Measurements from ENCODE around the gene TEX51.
A peak's percentile ranks its signal among the peaks of the same experiment; 100 is the strongest.

TEX51 gene

GRCh38 chr2:126891681-126892500 is 6.8 kb upstream of the TEX51 start:
- Mint-ChIP-seq H3K9me3 (no peaks in the 10 kb centered on the region), H3K36me3 (no peaks in the 10 kb centered on the region), H3K4me3 (no peak overlapping the region), H3K4me1 (peaks cover 3% of the 10 kb centered on the region), H3K27ac (no peak overlapping the region), H3K27me3 (peaks cover 10% of the 10 kb centered on the region)
- ATAC-seq (ENCODE audit: low read depth) (no peak), DNase-seq (ENCODE audit: low spot score in 2 of 2) (no peak)

GRCh38 chr2:126893153-126893552 is 5.5 kb upstream of the TEX51 start:
- Mint-ChIP-seq H3K27ac (no peak overlapping the region), H3K9me3 (peaks cover 2% of the 10 kb centered on the region), H3K4me1 (no peaks in the 10 kb centered on the region), H3K36me3 (no peaks in the 10 kb centered on the region), H3K27me3 (peaks cover 8% of the 10 kb centered on the region), H3K4me3 (no peak overlapping the region)
- ATAC-seq (ENCODE audit: low read depth): no peak
- no peak for DNase-seq (ENCODE audit: low spot score in 2 of 2)

GRCh38 chr2:126893606-126894005 is 5.1 kb upstream of the TEX51 start:
- ATAC-seq (ENCODE audit: low read depth) (no peak), DNase-seq (ENCODE audit: low spot score in 2 of 2) (no peak)
- Mint-ChIP-seq H3K27me3 (peaks cover 10% of the 10 kb centered on the region), H3K4me1 (no peaks in the 10 kb centered on the region), H3K27ac (no peak overlapping the region), H3K4me3 (no peak overlapping the region), H3K9me3 (peaks cover 4% of the 10 kb centered on the region), H3K36me3 (no peaks in the 10 kb centered on the region)

GRCh38 chr2:126894082-126894481 is 4.6 kb upstream of the TEX51 start:
- no peak overlapping the region for H3K27ac Mint-ChIP-seq

GRCh38 chr2:126894585-126895182 is 4.0 kb upstream of the TEX51 start:
- H3K36me3 Mint-ChIP-seq: no peaks in the 10 kb centered on the region
- no peak for ATAC-seq (ENCODE audit: low read depth)

More at GRCh38 chr2:126894082-126894481, 4.6 kb upstream of the TEX51 start:
- peaks cover 4% of the 10 kb centered on the region for H3K9me3 Mint-ChIP-seq
- DNase-seq (ENCODE audit: low spot score in 2 of 2) (no peak), ATAC-seq (ENCODE audit: low read depth) (no peak)
- no peak overlapping the region for H3K4me3 Mint-ChIP-seq
- peaks cover 7% of the 10 kb centered on the region for H3K27me3 Mint-ChIP-seq
- H3K4me1 Mint-ChIP-seq: no peaks in the 10 kb centered on the region
- H3K36me3 Mint-ChIP-seq: no peaks in the 10 kb centered on the region

GRCh38 chr2:126895336-126895735 is 3.4 kb upstream of the TEX51 start:
- no peak for ATAC-seq (ENCODE audit: low read depth)
- Mint-ChIP-seq H3K36me3 (no peaks in the 10 kb centered on the region), H3K9me3 (peaks cover 4% of the 10 kb centered on the region), H3K4me1 (no peaks in the 10 kb centered on the region), H3K27me3 (peaks cover 7% of the 10 kb centered on the region), H3K4me3 (no peak overlapping the region), H3K27ac (no peak overlapping the region)
- no peak for DNase-seq (ENCODE audit: low spot score in 2 of 2)

More at GRCh38 chr2:126894585-126895182, 4.0 kb upstream of the TEX51 start:
- peaks cover 4% of the 10 kb centered on the region for H3K27me3 Mint-ChIP-seq
- DNase-seq (ENCODE audit: low spot score in 2 of 2): no peak
- no peak overlapping the region for H3K4me3 Mint-ChIP-seq
- H3K27ac Mint-ChIP-seq: no peak overlapping the region
- H3K4me1 Mint-ChIP-seq: no peaks in the 10 kb centered on the region
- peaks cover 4% of the 10 kb centered on the region for H3K9me3 Mint-ChIP-seq

GRCh38 chr2:126896471-126896870 is 2.2 kb upstream of the TEX51 start:
- Mint-ChIP-seq H3K27me3 (peaks cover 11% of the 10 kb centered on the region), H3K36me3 (no peaks in the 10 kb centered on the region), H3K27ac (no peak overlapping the region), H3K9me3 (peaks cover 4% of the 10 kb centered on the region), H3K4me1 (no peaks in the 10 kb centered on the region), H3K4me3 (no peak overlapping the region)
- no peak for DNase-seq (ENCODE audit: low spot score in 2 of 2)
- ATAC-seq (ENCODE audit: low read depth): no peak

- Mint-ChIP-seq H3K36me3 (peaks cover 5% of the 10 kb centered on the region), H3K4me1 (no peaks in the 10 kb centered on the region), H3K27me3 (peaks cover 20% of the 10 kb centered on the region), H3K9me3 (peaks cover 13% of the 10 kb centered on the region), H3K27ac (no peak overlapping the region), H3K4me3 (no peak overlapping the region)
- ATAC-seq (ENCODE audit: low read depth): no peak
- no peak for DNase-seq (ENCODE audit: low spot score in 2 of 2)
These were observed 1.0 kb downstream of the TEX51 start for GRCh38 chr2:126899616-126900185.

GRCh38 chr2:126900646-126901319 is 2.1 kb downstream of the TEX51 start:
- DNase-seq (ENCODE audit: low spot score in 2 of 2) (no peak), ATAC-seq (ENCODE audit: low read depth) (no peak)
- no peak overlapping the region for H3K27ac Mint-ChIP-seq
- no peak overlapping the region for H3K4me3 Mint-ChIP-seq
- peaks cover 23% of the 10 kb centered on the region for H3K27me3 Mint-ChIP-seq
- peaks cover 3% of the 10 kb centered on the region for H3K4me1 Mint-ChIP-seq
- H3K9me3 Mint-ChIP-seq: peaks cover 15% of the 10 kb centered on the region
- H3K36me3 Mint-ChIP-seq: peaks cover 7% of the 10 kb centered on the region

GRCh38 chr2:126901459-126901858 is 2.8 kb downstream of the TEX51 start:
- Mint-ChIP-seq H3K4me3 (no peak overlapping the region), H3K27me3 (peaks cover 28% of the 10 kb centered on the region), H3K36me3 (peaks cover 7% of the 10 kb centered on the region), H3K27ac (no peak overlapping the region), H3K9me3 (peaks cover 15% of the 10 kb centered on the region), H3K4me1 (peaks cover 4% of the 10 kb centered on the region)
- no peak for ATAC-seq (ENCODE audit: low read depth)
- no peak for DNase-seq (ENCODE audit: low spot score in 2 of 2)

GRCh38 chr2:126902152-126902835 is 3.6 kb downstream of the TEX51 start:
- ATAC-seq (ENCODE audit: low read depth): no peak
- peaks cover 32% of the 10 kb centered on the region for H3K27me3 Mint-ChIP-seq
- peaks cover 15% of the 10 kb centered on the region for H3K9me3 Mint-ChIP-seq
- no peak overlapping the region for H3K4me3 Mint-ChIP-seq
- peaks cover 7% of the 10 kb centered on the region for H3K36me3 Mint-ChIP-seq
- H3K4me1 Mint-ChIP-seq: peaks cover 4% of the 10 kb centered on the region
- no peak for DNase-seq (ENCODE audit: low spot score in 2 of 2)
- no peak overlapping the region for H3K27ac Mint-ChIP-seq

- no peak for ATAC-seq (ENCODE audit: low read depth)
- peaks cover 4% of the 10 kb centered on the region for H3K4me1 Mint-ChIP-seq
- peaks cover 35% of the 10 kb centered on the region for H3K27me3 Mint-ChIP-seq
- H3K36me3 Mint-ChIP-seq: peaks cover 7% of the 10 kb centered on the region
- H3K4me3 Mint-ChIP-seq: no peak overlapping the region
- H3K9me3 Mint-ChIP-seq: peaks cover 15% of the 10 kb centered on the region
- DNase-seq (ENCODE audit: low spot score in 2 of 2): no peak
- H3K27ac Mint-ChIP-seq: no peak overlapping the region
These were observed 4.2 kb downstream of the TEX51 start for GRCh38 chr2:126902859-126903258.

- Mint-ChIP-seq H3K9me3 (peaks cover 11% of the 10 kb centered on the region), H3K27me3 (peaks cover 31% of the 10 kb centered on the region), H3K27ac (peak overlapping the region; percentile 43), H3K4me3 (no peak overlapping the region), H3K4me1 (peaks cover 4% of the 10 kb centered on the region), H3K36me3 (peaks cover 7% of the 10 kb centered on the region)
- DNase-seq (ENCODE audit: low spot score in 2 of 2) (no peak), ATAC-seq (ENCODE audit: low read depth) (no peak)
These were observed 7.3 kb downstream of the TEX51 start for GRCh38 chr2:126905991-126906390.
